ENCODE results near the gene CNPY3.
"Not testable (repeated sequence)": the region's sequence is repeated elsewhere in the genome, so short reads cannot be mapped to it uniquely, and the experiment has no call there.

CNPY3 gene

DNA sequence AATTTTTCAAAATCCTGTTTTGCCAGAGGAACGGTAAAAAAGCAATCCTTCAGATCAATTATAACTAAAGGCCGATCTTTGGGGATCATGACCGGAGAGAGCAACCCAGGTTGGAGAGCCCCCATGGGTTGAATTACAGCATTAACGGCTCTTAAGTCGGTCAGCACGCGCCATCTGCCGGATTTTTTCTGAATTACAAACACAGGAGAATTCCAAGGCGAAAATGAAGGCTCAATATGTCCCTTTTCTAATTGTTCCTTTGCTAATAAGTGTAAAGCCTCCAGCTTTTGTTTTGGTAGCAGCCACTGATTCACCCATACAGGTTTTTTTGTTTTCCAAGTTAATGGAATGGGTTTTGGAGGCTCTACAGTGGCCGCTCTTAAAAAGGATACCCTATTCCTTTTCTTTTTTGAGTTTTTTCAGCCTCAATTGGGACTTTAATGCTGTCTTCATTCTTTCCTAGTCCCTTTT, 30.4 kb upstream of the CNPY3 start:
- Histone ChIP-seq H3K27ac (ENCODE audit: low read depth, low read length) (no peak overlapping the region), H3K4me3 (ENCODE audit: low read depth, low read length) (no peak overlapping the region), H3K9ac (ENCODE audit: low read depth, low read length) (no peak overlapping the region)

DNA sequence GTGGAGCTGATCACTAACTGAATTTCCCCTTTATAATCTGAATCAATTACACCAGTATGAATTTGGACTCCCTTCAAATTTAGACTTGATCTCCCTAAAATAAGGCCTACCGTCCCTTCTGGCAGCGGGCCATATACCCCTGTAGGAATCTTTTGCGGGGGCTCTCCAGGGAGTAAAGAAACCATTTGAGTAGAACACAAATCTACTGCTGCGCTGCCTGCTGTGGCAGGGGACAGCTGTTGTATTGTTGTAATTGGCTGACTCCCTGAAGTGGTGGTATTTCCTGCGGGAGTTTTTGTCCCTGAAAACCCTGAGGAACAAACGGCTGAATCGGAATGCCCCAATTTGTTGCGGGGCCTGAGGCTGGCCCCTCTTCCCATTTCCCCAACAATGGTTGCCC, 29.4 kb upstream of the CNPY3 start:
- H3K27ac ChIP-seq (ENCODE audit: low read depth, low read length), result peak overlapping the region; percentile 32
- H3K4me1 ChIP-seq (ENCODE audit: control insufficient read depth, insufficient read depth, low read length), result peaks cover 10% of the 10 kb centered on the region
- H3K9me3 ChIP-seq (ENCODE audit: control insufficient read depth, insufficient read depth, low read length), result no peaks in the 10 kb centered on the region
- H3K9ac ChIP-seq (ENCODE audit: low read depth, low read length), result no peak overlapping the region
- no peaks in the 10 kb centered on the region for H3K27me3 ChIP-seq (ENCODE audit: control insufficient read depth, insufficient read depth, low read length)
- no peak overlapping the region for H3K4me3 ChIP-seq (ENCODE audit: low read depth, low read length)
- no peaks in the 10 kb centered on the region for H3K36me3 ChIP-seq (ENCODE audit: control insufficient read depth, insufficient read depth, low read length)

More for the DNA sequence above, 30.4 kb upstream of the CNPY3 start:
- Histone ChIP-seq H3K9me3 (ENCODE audit: control insufficient read depth, insufficient read depth, low read length) (no peaks in the 10 kb centered on the region), H3K36me3 (ENCODE audit: control insufficient read depth, insufficient read depth, low read length) (no peaks in the 10 kb centered on the region), H3K27me3 (ENCODE audit: control insufficient read depth, insufficient read depth, low read length) (no peaks in the 10 kb centered on the region), H3K4me1 (ENCODE audit: control insufficient read depth, insufficient read depth, low read length) (peaks cover 10% of the 10 kb centered on the region)

DNA sequence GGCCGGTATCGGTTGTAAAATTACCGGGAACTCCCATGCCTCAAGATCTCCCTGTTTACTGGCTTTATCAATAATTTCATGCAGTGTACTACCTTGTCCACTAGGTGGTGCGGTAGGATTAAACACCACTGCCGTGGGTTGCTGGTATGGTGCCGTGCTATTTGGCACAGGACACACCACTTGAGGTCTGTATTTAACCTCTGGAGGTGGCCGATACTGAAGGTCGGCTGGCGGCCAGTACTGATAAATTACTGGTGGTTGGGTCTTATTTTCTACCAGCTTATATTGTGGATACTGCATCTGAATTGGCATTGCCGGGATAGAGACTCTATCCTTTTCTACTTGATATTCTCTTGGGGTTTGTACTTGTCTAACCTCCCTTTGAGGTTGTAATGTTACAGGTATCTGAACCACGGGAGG, 27.7 kb upstream of the CNPY3 start:
- H3K36me3 ChIP-seq (ENCODE audit: control insufficient read depth, insufficient read depth, low read length), result no peaks in the 10 kb centered on the region
- H3K9me3 ChIP-seq (ENCODE audit: control insufficient read depth, insufficient read depth, low read length), result no peaks in the 10 kb centered on the region
- no peak overlapping the region for H3K9ac ChIP-seq (ENCODE audit: low read depth, low read length)
- no peaks in the 10 kb centered on the region for H3K27me3 ChIP-seq (ENCODE audit: control insufficient read depth, insufficient read depth, low read length)
- H3K4me3 ChIP-seq (ENCODE audit: low read depth, low read length), result no peak overlapping the region
- H3K4me1 ChIP-seq (ENCODE audit: control insufficient read depth, insufficient read depth, low read length), result peaks cover 10% of the 10 kb centered on the region
- H3K27ac ChIP-seq (ENCODE audit: low read depth, low read length), result no peak overlapping the region

DNA sequence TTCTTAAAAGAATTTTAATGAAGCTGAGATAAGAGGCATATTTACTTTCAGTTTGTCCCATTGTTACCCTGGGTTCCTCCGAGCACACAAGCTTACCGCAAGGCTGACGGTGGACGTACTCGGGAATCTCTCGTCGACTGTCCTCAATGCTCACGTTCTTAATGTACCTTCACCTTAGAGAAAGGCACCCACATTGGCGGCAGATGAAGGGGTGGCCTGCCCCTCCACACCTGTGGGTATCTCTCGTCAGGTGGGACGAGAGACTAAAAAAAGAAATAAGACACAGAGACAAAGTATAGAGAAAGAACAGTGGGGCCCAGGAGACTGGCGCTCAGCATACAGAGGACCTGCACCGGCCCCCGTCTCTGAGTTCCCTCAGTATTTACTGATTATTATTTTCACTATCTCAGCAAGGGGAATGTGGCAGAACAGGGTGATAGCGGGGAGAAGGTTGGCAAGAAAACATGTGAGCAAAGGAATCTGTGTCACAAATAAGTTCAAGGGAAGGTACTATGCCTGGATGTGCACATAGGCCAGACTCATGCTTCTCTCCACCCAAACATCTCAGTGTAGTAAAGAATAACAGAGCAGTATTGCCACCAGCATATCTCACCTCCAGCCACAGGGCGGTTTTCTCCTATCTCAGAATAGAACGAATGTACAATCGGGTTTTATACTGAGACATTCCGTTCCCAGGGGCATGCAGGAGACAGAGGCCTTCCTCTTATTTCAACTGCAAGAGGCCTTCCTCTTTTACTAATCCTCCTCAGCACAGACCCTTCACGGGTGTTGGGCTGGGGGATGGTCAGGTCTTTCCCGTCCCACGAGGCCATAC, 26.6 kb upstream of the CNPY3 start:
- H3K27ac ChIP-seq (ENCODE audit: low read depth, low read length), result peak overlapping the region; percentile 33
- H3K9me3 ChIP-seq (ENCODE audit: control insufficient read depth, insufficient read depth, low read length); H3K4me3 ChIP-seq (ENCODE audit: low read depth, low read length); H3K9ac ChIP-seq (ENCODE audit: low read depth, low read length); H3K27me3 ChIP-seq (ENCODE audit: control insufficient read depth, insufficient read depth, low read length); H3K36me3 ChIP-seq (ENCODE audit: control insufficient read depth, insufficient read depth, low read length): not testable (repeated sequence)
- H3K4me1 ChIP-seq (ENCODE audit: control insufficient read depth, insufficient read depth, low read length), result peaks cover 10% of the 10 kb centered on the region

DNA sequence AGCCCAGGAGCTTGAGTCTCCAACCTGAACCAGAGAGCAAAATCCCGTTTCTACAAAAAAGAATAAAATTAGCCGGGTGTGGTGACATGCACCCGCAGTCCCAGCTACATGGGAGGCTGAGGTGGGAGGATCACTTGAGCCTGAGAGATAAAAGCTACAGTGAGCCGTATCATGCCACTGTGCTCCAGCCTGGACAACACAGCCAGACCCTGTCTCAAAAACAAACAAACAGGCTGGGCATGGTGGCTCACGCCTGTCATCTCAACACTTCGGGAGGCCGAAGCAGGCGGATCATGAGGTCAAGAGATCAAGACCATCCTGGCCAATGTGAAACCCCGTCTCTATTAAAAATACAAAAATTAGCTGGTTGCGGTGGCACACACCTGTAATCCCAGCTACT, 24.8 kb upstream of the CNPY3 start:
- Histone ChIP-seq H3K27me3 (ENCODE audit: control insufficient read depth, insufficient read depth, low read length) (no peaks in the 10 kb centered on the region), H3K36me3 (ENCODE audit: control insufficient read depth, insufficient read depth, low read length) (no peaks in the 10 kb centered on the region)

DNA sequence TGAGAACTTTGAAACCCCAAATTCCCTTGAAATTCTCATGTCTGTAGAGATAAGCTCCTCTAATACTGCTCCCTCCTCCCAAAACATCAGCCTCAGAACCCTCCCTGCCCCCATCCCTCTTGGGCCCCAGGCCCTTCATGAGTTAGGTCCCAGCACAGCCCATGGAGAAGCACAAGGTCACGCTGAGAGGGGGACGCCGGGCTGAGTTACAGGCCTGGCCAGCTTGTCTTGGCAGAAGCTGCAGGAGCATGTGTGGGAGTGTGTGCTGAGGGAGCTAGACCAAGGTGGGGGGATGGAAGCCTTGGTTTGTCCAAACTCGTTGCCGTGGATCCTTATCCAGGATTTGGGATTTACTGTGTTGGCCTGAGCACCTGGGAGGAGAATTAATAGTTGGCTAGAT, 21.9 kb upstream of the CNPY3 start:
- Histone ChIP-seq H3K27me3 (ENCODE audit: control insufficient read depth, insufficient read depth, low read length) (no peaks in the 10 kb centered on the region), H3K36me3 (ENCODE audit: control insufficient read depth, insufficient read depth, low read length) (no peaks in the 10 kb centered on the region), H3K9ac (ENCODE audit: low read depth, low read length) (no peak overlapping the region)

More for the DNA sequence above, 24.8 kb upstream of the CNPY3 start:
- no peak overlapping the region for H3K9ac ChIP-seq (ENCODE audit: low read depth, low read length)
- no peak overlapping the region for H3K4me3 ChIP-seq (ENCODE audit: low read depth, low read length)
- H3K9me3 ChIP-seq (ENCODE audit: control insufficient read depth, insufficient read depth, low read length), result no peaks in the 10 kb centered on the region
- no peak overlapping the region for H3K27ac ChIP-seq (ENCODE audit: low read depth, low read length)
- peaks cover 5% of the 10 kb centered on the region for H3K4me1 ChIP-seq (ENCODE audit: control insufficient read depth, insufficient read depth, low read length)

DNA sequence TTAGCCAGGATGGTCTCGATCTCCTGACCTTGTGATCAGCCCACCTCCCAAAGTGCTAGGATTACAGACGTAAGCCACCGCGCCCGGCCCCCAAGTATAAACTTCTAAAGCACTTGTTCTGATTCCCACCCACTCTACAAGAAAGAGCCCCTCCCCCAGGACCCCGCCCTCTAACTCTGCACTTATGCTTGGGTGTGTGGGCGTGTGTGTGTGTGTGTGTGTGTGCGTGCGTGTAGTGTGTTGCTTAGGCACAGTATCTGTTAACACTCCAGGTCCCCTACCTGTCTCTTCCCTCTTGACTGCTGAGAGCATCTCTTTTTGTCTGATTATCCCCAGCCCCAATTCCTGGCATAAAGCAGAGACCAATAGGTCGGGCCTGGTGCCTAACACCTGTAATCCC, 19.4 kb upstream of the CNPY3 start:
- H3K9me3 ChIP-seq (ENCODE audit: control insufficient read depth, insufficient read depth, low read length), result no peaks in the 10 kb centered on the region
- no peak overlapping the region for H3K4me3 ChIP-seq (ENCODE audit: low read depth, low read length)
- no peak overlapping the region for H3K9ac ChIP-seq (ENCODE audit: low read depth, low read length)
- no peaks in the 10 kb centered on the region for H3K27me3 ChIP-seq (ENCODE audit: control insufficient read depth, insufficient read depth, low read length)
- no peaks in the 10 kb centered on the region for H3K36me3 ChIP-seq (ENCODE audit: control insufficient read depth, insufficient read depth, low read length)
- H3K4me1 ChIP-seq (ENCODE audit: control insufficient read depth, insufficient read depth, low read length), result no peaks in the 10 kb centered on the region
- no peak overlapping the region for H3K27ac ChIP-seq (ENCODE audit: low read depth, low read length)

More for the DNA sequence above, 21.9 kb upstream of the CNPY3 start:
- Histone ChIP-seq H3K27ac (ENCODE audit: low read depth, low read length) (no peak overlapping the region), H3K4me1 (ENCODE audit: control insufficient read depth, insufficient read depth, low read length) (no peaks in the 10 kb centered on the region), H3K4me3 (ENCODE audit: low read depth, low read length) (no peak overlapping the region), H3K9me3 (ENCODE audit: control insufficient read depth, insufficient read depth, low read length) (no peaks in the 10 kb centered on the region)

DNA sequence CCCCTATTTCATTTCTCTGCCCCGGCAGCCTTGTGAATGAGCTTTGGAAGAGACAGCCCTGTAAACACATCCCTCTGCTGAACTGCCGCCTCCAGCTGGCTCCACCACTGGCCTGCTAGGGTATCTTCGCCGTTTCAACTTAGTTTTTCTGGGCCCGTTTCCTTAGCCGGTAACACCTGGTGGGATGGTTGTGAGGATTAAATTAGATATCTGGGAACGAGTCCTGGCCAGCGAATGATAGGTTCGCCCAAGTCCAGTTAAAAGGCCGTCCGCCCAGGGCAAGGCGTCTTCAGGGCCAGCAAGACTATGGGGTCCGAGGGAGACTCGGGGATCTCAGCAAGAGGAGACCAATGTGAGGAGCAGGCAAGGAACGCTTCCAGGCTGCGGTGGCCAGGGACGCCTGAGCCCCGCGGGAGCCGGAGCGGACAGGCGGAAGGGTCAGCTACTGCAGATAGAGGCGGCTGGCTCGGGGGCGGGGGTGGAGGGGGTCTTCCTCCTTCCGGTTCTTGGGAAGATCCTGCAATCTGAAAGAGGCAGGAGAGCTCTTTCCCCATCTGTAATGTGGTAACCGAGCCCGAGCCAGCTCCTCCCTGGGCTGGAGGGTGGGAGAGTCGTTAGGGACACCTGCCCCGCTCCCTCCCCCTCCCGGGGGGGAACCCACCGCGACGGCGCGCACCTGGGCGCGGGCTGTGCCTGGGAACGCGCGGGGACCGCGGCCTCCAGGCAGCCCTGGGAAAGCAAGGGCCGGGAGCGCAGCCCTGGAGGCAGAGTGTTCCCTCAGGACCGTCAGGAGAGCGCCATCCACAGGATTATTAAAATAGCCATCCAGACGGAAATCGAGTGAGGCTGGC, 17.9 kb upstream of the CNPY3 start:
- Histone ChIP-seq H3K36me3 (ENCODE audit: control insufficient read depth, insufficient read depth, low read length) (no peaks in the 10 kb centered on the region), H3K9ac (ENCODE audit: low read depth, low read length) (peak overlapping the region; percentile 54; the same call in 1 of the 2 replicates), H3K4me3 (ENCODE audit: low read depth, low read length) (peak overlapping the region; percentile 76), H3K9me3 (ENCODE audit: control insufficient read depth, insufficient read depth, low read length) (no peaks in the 10 kb centered on the region), H3K27ac (ENCODE audit: low read depth, low read length) (peak overlapping the region; percentile 90), H3K4me1 (ENCODE audit: control insufficient read depth, insufficient read depth, low read length) (no peaks in the 10 kb centered on the region), H3K27me3 (ENCODE audit: control insufficient read depth, insufficient read depth, low read length) (no peaks in the 10 kb centered on the region)

DNA sequence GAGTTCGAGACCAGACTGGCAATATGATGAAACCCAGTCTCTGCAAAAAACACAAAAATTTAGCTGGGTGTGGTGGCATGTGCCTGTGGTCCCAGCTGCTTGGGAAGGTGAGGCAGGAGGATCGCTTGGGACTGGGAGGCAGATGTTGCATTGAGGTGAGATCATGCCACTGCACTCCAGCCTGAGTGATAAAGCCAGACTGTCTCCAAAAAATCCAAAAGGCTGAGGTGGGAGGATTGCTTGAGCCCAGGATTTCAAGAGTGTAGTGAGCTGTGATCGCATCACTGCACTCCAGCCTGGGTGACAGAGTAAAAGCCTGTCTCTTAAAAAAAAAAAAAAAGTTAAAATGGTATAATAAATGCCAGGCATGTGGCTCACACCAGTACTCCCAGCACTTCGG, 14.7 kb upstream of the CNPY3 start:
- Histone ChIP-seq H3K4me1 (ENCODE audit: control insufficient read depth, insufficient read depth, low read length) (no peaks in the 10 kb centered on the region), H3K9me3 (ENCODE audit: control insufficient read depth, insufficient read depth, low read length) (no peaks in the 10 kb centered on the region), H3K9ac (ENCODE audit: low read depth, low read length) (no peak overlapping the region), H3K27me3 (ENCODE audit: control insufficient read depth, insufficient read depth, low read length) (no peaks in the 10 kb centered on the region), H3K27ac (ENCODE audit: low read depth, low read length) (no peak overlapping the region), H3K36me3 (ENCODE audit: control insufficient read depth, insufficient read depth, low read length) (no peaks in the 10 kb centered on the region), H3K4me3 (ENCODE audit: low read depth, low read length) (no peak overlapping the region)

DNA sequence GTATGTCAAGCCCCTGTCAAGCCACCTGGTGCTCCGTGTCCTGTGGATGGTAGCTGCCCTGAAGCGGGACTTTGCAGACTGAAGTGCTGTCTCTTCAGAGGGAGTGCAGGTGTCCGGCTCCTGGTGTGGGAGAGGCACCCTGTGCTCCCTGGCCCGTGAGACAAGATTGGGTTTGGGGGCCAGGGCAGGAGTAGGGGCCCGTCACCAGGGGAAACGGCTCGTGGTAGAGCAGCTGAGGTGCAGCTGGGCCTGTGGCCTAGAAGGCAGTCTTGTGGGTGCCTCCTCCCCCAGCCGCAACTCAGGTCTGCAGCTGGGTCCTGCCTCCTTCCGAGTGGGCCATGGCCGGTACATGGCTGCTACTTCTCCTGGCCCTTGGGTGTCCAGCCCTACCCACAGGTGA, 13.5 kb upstream of the CNPY3 start, which contains the start of gene PTCRA:
PTCRA (plus strand) TSS at position 322 of the 400 bp plus-strand sequence; CDS start at position 339, 17 bp downstream.
- H3K9ac ChIP-seq (ENCODE audit: low read depth, low read length), result no peak within 1 kb of the TSS
- H3K27ac ChIP-seq (ENCODE audit: low read depth, low read length), result no peak within 1 kb of the TSS
- H3K36me3 ChIP-seq (ENCODE audit: control insufficient read depth, insufficient read depth, low read length), result no peaks in the 10 kb centered on the region
- no peak within 1 kb of the TSS for H3K4me3 ChIP-seq (ENCODE audit: low read depth, low read length)
- H3K4me1 ChIP-seq (ENCODE audit: control insufficient read depth, insufficient read depth, low read length), result no peaks in the 10 kb centered on the region
- no peaks in the 10 kb centered on the region for H3K27me3 ChIP-seq (ENCODE audit: control insufficient read depth, insufficient read depth, low read length)
- H3K9me3 ChIP-seq (ENCODE audit: control insufficient read depth, insufficient read depth, low read length), result no peaks in the 10 kb centered on the region

DNA sequence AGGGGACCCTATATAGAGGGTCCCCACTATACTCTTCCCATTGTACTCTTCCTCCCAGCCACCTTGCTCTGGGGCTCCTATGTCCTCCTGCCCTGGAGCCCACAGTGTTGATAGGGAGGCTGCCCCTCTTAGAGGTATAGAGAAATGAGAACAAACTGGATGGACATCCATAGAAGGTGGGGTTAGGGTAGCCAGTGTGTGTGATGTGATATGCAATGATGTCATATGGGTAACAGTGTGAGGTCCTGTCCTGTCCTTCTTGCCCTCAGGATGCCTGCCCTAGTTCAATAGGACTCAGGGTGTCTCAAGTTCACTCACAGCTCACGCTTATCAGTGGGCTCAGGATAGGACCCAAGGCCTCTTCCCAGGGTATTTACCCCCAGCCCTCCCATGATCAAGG, 13.0 kb upstream of the CNPY3 start:
- no peak overlapping the region for H3K4me3 ChIP-seq (ENCODE audit: low read depth, low read length)
- H3K36me3 ChIP-seq (ENCODE audit: control insufficient read depth, insufficient read depth, low read length), result no peaks in the 10 kb centered on the region
- H3K4me1 ChIP-seq (ENCODE audit: control insufficient read depth, insufficient read depth, low read length), result no peaks in the 10 kb centered on the region
- H3K27ac ChIP-seq (ENCODE audit: low read depth, low read length), result no peak overlapping the region
- H3K27me3 ChIP-seq (ENCODE audit: control insufficient read depth, insufficient read depth, low read length), result no peaks in the 10 kb centered on the region
- no peaks in the 10 kb centered on the region for H3K9me3 ChIP-seq (ENCODE audit: control insufficient read depth, insufficient read depth, low read length)
- no peak overlapping the region for H3K9ac ChIP-seq (ENCODE audit: low read depth, low read length)
